Stimulated activated CD8-positive, alpha-beta memory T cell treated with anti-CD3 and anti-CD28 coated beads, Interleukin-4, amount 100 ng/mL, for 1 hour (primary cell): ENCODE data around the gene ARL6IP5.

ENCODE experiments used
- DNase-seq, 2 donors: peaks; one replicate each; pipeline ENCODE4 v3.0.0-alpha.2; 2020; ENCODE audit warnings: low read depth in 2 of 2, low spot score in 1 of 2

The ARL6IP5 gene

GRCh38 chr3:69116162-69116561 is 31.4 kb downstream of the ARL6IP5 start:
- DNase-seq, result no peak

GRCh38 chr3:69116897-69117296 is 32.2 kb downstream of the ARL6IP5 start:
- DNase-seq, result no peak

- no peak for DNase-seq
Observed at GRCh38 chr3:69118555-69118954, 33.8 kb downstream of the ARL6IP5 start.

GRCh38 chr3:69119138-69119537 is 34.4 kb downstream of the ARL6IP5 start:
- DNase-seq, result no peak

- no peak for DNase-seq
Observed at GRCh38 chr3:69119681-69120080, 34.9 kb downstream of the ARL6IP5 start.

GRCh38 chr3:69120879-69121464 is 36.2 kb downstream of the ARL6IP5 start:
- peak; percentile 65 to 71 for DNase-seq

GRCh38 chr3:69121513-69121912 is 36.8 kb downstream of the ARL6IP5 start:
- DNase-seq, result no peak

- no peak for DNase-seq
Observed at GRCh38 chr3:69121950-69122349, 37.2 kb downstream of the ARL6IP5 start.

GRCh38 chr3:69122403-69122802 is 37.7 kb downstream of the ARL6IP5 start, which contains the start of gene LMOD3:
TSS of gene LMOD3 (minus strand) at chr3:69122595. CDS start at chr3:69122386, 209 bp downstream.
- no peak for DNase-seq

GRCh38 chr3:69126216-69126615 is 41.5 kb downstream of the ARL6IP5 start:
- DNase-seq, result no peak

GRCh38 chr3:69126999-69127398 is 42.3 kb downstream of the ARL6IP5 start:
- DNase-seq, result no peak

- no peak for DNase-seq
Observed at GRCh38 chr3:69128509-69128908, 43.8 kb downstream of the ARL6IP5 start.

- DNase-seq, result no peak
Observed at GRCh38 chr3:69129531-69129930, 44.8 kb downstream of the ARL6IP5 start.

GRCh38 chr3:69130689-69131088 is 46.0 kb downstream of the ARL6IP5 start:
- DNase-seq, result no peak

GRCh38 chr3:69137005-69137404 is 52.3 kb downstream of the ARL6IP5 start:
- no peak for DNase-seq

GRCh38 chr3:69137412-69137811 is 52.7 kb downstream of the ARL6IP5 start:
- no peak for DNase-seq

GRCh38 chr3:69141313-69141712 is 56.6 kb downstream of the ARL6IP5 start:
- no peak for DNase-seq

GRCh38 chr3:69142090-69142489 is 57.4 kb downstream of the ARL6IP5 start:
- DNase-seq, result no peak

- no peak for DNase-seq
Observed at GRCh38 chr3:69142797-69143454, 58.2 kb downstream of the ARL6IP5 start.

- DNase-seq, result no peak
Observed at GRCh38 chr3:69143612-69144011, 58.9 kb downstream of the ARL6IP5 start.

GRCh38 chr3:69144631-69145245 is 60.0 kb downstream of the ARL6IP5 start:
- no peak for DNase-seq

- DNase-seq, result no peak
Observed at GRCh38 chr3:69145688-69146087, 61.0 kb downstream of the ARL6IP5 start.

GRCh38 chr3:69149586-69149985 is 64.8 kb downstream of the ARL6IP5 start:
- no peak for DNase-seq
